Heart right ventricle (tissue), 16 donors: Measurements from ENCODE around the gene CRTC3. TPM values are rescaled to one million over a fixed set of nuclear protein-coding genes. Genes with fewer than 3 reads are reported as not detected.
"Not testable (repeated sequence)": the region's sequence is repeated elsewhere in the genome, so short reads cannot be mapped to it uniquely, and the experiment has no call there.

ENCODE experiments used
- ATAC-seq, 8 donors: fragments of 200-7000 bp; cut with Tn5 transposase; one replicate each; pipeline ENCODE4 v1.9.1; 2020; ENCODE audit warnings: mild to moderate bottlenecking in 8 of 8, moderate library complexity in 8 of 8, moderate number of reproducible peaks in 1 of 8
- DNase-seq, 2 donors: peaks; one replicate each; pipeline ENCODE4 v3.0.0-alpha.2; 2020
- H3K27ac ChIP-seq, 10 donors: fragments of 200-600 bp; sonication (generic) in 2 of 10; one replicate each; pipeline versions ENCODE4 v1.5.0 to v1.8.0; 2020 to 2022; ENCODE audit warnings: mild to moderate bottlenecking in 3 of 10
- H3K27me3 ChIP-seq, 7 donors: fragments of 200-600 bp; one replicate each; pipeline ENCODE4 v1.8.0; 2021 to 2022; ENCODE audit warnings: mild to moderate bottlenecking in 2 of 7
- H3K36me3 ChIP-seq, 9 donors: fragments of 200-600 bp; sonication (generic) in 1 of 9; one replicate each; pipeline versions ENCODE4 v1.5.0 to v1.8.0; 2020 to 2022; ENCODE audit warnings: mild to moderate bottlenecking in 2 of 9
- H3K4me1 ChIP-seq, 9 donors: fragments of 200-600 bp; sonication (generic) in 1 of 9; one replicate each; pipeline versions ENCODE4 v1.5.0 to v1.8.0; 2020 to 2022; ENCODE audit warnings: mild to moderate bottlenecking in 4 of 9
- H3K4me3 ChIP-seq, 10 donors: fragments of 200-600 bp; sonication (generic) in 2 of 10; one replicate each; pipeline versions ENCODE4 v1.5.0 to v1.8.0; 2020 to 2022; ENCODE audit warnings: mild to moderate bottlenecking in 7 of 10, moderate library complexity in 2 of 10
- H3K9me3 ChIP-seq, 11 donors: fragments of 200-600 bp in 10 of 11; sonication (generic) in 2 of 11; one replicate each; pipeline versions ENCODE4 v1.5.0 to v1.8.0; 2013 to 2022; ENCODE audit warnings: mild to moderate bottlenecking in 2 of 11, control low read depth in 1 of 11, moderate library complexity in 1 of 11
- WGBS, 2 donors: extraction: QIAGEN DNeasy Blood & Tissue Kit; methylation state at CpG; one replicate each; pipeline ENCODE4 v1.1.7; 2013; ENCODE audit warnings: inconsistent platforms in 1 of 2; 5-methylcytosine and 5-hydroxymethylcytosine counted together
- intact Hi-C, 10 donors: fragments of 100-400 bp; cut with DNase I; formaldehyde crosslinking; loops; one replicate each; pipeline versions ENCODE4 v1.11.1 to v1.14.2; 2022
- polyA plus RNA-seq, 2 donors: library from polyadenylated mRNA; stranded (reverse); fragments of 200-250 nt; gene quantifications; one replicate each; pipeline ENCODE4 v1.2.3, GENCODE V29; 2013
- total RNA-seq, 10 donors: library from RNA; stranded (reverse); fragmentation: NEBNext Ultra II Directional in 3 of 10; extraction: Animal tissue kit (Norgen Biotek cat#: 25700) in 3 of 10; gene quantifications; one replicate each; pipeline versions ENCODE4 v1.2.1 to v1.2.4, GENCODE V29; 2021 to 2023
- TF ChIP-seq, protein P1 (sequence below), 9 donors: fragments of 200-600 bp; sonication (generic) in 2 of 9; IDR thresholded peaks; one replicate each; pipeline versions ENCODE4 v1.5.0 to v1.8.0; 2021 to 2022; ENCODE audit warnings: antibody characterized with exemption in 9 of 9, mild to moderate bottlenecking in 5 of 9, moderate library complexity in 1 of 9
- donor health status: Arrhythmogenic right ventricular cardiomyopathy.
- donor health status: ischemic (EF 13 %, LVEDD 7.1; RV severe dilation, severe dysfunction).
- donor health status: healthy with polysubstance abuse.
- donor health status: DM: no; HTN: yes; CAD: no.
- donor health status: DM: no; HTN: no; CAD: no.
- donor health status: ischemic (EF 25% LVEDD 6.9; RV normal size, moderate dysfunction).
- donor health status: ischemic (EF 25% LVEDD 5.7; RV mildly dilated, moderate dysfunction).
- donor health status: healthy.
- donor health status: DM: yes; HTN: yes; CAD: no.
- donor health status: Ischemic cardiomyopathy.
- donor health status: ischemic (EF 35%, LVEDD 5.7; RV mildly dilated, moderate dysfunction).
- donor health status: nonischemic (EF 11% LVEDD 7.7; RV severe dilation, severe dysfunction).
- donor health status: DM: yes; HTN: yes; CAD: no.
- donor health status: PGD.
- donor health status: ischemic (EF 29% LVEDD 5.4; RV normal size, mild dysfunction).
- donor health status: nonischemic (EF 23%, LVEDD 6.1; RV moderate dilation, normal function).

The CRTC3 gene
- total and polyA plus RNA-seq, 12 donors, result 11.5 to 34.9 (median 28.3) TPM

DNA sequence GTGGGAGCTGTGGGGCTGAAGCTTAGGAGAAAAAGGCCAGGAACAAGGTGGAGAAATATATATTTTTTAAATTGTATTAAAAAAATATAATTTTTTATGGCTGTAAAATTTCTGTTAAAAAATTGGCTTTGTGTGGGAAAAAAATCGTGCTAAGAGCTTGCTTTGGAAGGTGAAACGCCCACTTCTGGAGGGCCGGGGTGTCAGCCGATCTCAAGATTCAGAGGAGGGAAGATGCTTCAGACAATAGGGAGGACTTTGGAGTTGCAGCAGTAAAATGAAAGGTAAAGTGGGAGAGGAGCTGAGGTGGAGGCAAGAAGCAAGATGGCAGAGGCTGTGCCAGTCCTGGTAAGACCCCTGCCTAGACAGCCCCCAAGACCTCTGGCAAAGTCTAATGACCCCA lies 141.5 kb downstream of the CRTC3 start:
- Histone ChIP-seq H3K27me3 (no peaks in the 10 kb centered on the region), H3K4me3 (no peak overlapping the region), H3K9me3 (no peaks in the 10 kb centered on the region), H3K36me3 (no peaks in the 10 kb centered on the region), H3K27ac (no peak overlapping the region), H3K4me1 (peaks cover 0 to under 1% (median 0%) of the 10 kb centered on the region in 9 donors)
- WGBS, 2 donors, result 88 to 89% methylated on average over 4 of the region's 4 CpGs
- ATAC-seq (no peak), DNase-seq (no peak)
- intact Hi-C loops, result no loop called here
- TF ChIP-seq, protein P1, sequence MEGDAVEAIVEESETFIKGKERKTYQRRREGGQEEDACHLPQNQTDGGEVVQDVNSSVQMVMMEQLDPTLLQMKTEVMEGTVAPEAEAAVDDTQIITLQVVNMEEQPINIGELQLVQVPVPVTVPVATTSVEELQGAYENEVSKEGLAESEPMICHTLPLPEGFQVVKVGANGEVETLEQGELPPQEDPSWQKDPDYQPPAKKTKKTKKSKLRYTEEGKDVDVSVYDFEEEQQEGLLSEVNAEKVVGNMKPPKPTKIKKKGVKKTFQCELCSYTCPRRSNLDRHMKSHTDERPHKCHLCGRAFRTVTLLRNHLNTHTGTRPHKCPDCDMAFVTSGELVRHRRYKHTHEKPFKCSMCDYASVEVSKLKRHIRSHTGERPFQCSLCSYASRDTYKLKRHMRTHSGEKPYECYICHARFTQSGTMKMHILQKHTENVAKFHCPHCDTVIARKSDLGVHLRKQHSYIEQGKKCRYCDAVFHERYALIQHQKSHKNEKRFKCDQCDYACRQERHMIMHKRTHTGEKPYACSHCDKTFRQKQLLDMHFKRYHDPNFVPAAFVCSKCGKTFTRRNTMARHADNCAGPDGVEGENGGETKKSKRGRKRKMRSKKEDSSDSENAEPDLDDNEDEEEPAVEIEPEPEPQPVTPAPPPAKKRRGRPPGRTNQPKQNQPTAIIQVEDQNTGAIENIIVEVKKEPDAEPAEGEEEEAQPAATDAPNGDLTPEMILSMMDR (IDR thresholded peaks at IDR 0.05), result no peak

DNA sequence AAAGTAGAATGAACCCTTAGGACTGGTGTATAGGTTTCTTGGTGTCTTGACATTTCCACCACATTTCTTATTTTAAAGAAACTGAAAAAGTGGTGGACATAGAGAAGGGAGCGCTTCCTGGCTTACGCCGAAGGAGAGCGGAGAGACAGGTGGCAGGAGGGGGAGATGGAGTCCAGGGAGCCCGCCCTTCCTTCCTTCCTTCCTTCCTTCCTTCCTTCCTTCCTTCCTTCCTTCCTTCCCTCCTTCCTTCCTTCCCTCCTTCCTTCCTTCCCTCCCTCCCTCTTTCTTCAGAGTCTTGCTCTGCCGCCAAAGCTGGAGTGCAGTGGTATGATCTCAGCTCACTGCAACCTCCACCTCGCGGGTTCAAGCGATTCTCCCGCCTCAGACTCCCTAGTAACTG lies 143.6 kb downstream of the CRTC3 start:
- ATAC-seq, H3K27me3 ChIP-seq, H3K27ac ChIP-seq, intact Hi-C loops, H3K9me3 ChIP-seq, H3K4me1 ChIP-seq, H3K4me3 ChIP-seq, DNase-seq, H3K36me3 ChIP-seq: not testable (repeated sequence)
- WGBS, 2 donors, result 93 to 95% methylated on average over 10 of the region's 10 CpGs

DNA sequence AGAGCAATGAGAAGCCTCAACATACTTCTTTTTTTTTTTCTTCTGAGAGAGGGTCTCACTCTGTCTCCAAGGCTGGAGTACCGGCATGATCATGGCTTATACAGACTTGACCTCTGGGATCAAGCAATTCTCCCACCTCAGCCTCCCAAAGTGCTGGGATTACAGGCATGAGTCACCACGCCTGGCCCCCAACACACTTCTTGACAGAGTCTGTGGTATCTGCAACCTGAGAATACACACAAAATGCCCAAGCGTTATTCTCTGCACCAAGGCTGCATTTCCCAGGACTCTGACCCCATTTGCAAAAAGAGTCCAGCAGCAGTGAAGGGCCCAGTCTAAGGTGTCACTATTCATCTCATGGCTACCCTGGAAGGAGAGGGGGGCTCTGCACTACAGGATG lies 144.8 kb downstream of the CRTC3 start:
- Histone ChIP-seq H3K27ac (no peak overlapping the region), H3K9me3 (no peaks in the 10 kb centered on the region), H3K36me3 (no peaks in the 10 kb centered on the region), H3K4me1 (no peaks in the 10 kb centered on the region), H3K27me3 (no peaks in the 10 kb centered on the region), H3K4me3 (no peak overlapping the region)
- TF ChIP-seq, protein P1 (IDR thresholded peaks at IDR 0.05), result no peak
- ATAC-seq, result no peak
- WGBS, 2 donors, result 81 to 87% methylated on average over 3 of the region's 3 CpGs
- no peak for DNase-seq
- intact Hi-C loops, result no loop called here

DNA sequence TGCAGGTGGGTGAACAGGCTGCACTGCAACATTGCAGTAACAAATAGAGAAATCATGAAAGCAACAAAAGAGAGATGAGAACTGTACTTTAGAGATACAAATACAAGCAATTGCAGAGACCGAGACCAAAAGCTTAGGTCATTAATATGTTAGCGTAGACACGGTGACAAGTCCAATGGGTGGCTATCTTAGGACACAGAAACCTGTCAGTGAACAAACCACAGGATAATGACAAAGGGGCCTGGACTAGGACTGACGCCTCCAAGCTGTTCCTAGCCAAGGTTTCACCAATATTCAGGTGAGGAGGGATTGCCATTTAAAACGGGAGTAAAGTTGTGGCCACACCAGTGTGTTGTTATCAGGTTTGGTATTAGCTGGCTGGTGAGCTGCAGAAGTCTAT lies 145.7 kb downstream of the CRTC3 start:
- H3K9me3 ChIP-seq, result no peaks in the 10 kb centered on the region
- H3K4me3 ChIP-seq, result no peak overlapping the region
- no peaks in the 10 kb centered on the region for H3K27me3 ChIP-seq
- no peaks in the 10 kb centered on the region for H3K36me3 ChIP-seq
- H3K4me1 ChIP-seq, result peaks cover 0 to 8% (median 0%) of the 10 kb centered on the region in 9 donors
- WGBS, 2 donors, result 79 to 85% methylated on average over 5 of the region's 5 CpGs
- TF ChIP-seq, protein P1 (IDR thresholded peaks at IDR 0.05), result no peak
- DNase-seq (no peak), ATAC-seq (no peak)
- H3K27ac ChIP-seq, result no peak overlapping the region
- intact Hi-C loops, result no loop called here

DNA sequence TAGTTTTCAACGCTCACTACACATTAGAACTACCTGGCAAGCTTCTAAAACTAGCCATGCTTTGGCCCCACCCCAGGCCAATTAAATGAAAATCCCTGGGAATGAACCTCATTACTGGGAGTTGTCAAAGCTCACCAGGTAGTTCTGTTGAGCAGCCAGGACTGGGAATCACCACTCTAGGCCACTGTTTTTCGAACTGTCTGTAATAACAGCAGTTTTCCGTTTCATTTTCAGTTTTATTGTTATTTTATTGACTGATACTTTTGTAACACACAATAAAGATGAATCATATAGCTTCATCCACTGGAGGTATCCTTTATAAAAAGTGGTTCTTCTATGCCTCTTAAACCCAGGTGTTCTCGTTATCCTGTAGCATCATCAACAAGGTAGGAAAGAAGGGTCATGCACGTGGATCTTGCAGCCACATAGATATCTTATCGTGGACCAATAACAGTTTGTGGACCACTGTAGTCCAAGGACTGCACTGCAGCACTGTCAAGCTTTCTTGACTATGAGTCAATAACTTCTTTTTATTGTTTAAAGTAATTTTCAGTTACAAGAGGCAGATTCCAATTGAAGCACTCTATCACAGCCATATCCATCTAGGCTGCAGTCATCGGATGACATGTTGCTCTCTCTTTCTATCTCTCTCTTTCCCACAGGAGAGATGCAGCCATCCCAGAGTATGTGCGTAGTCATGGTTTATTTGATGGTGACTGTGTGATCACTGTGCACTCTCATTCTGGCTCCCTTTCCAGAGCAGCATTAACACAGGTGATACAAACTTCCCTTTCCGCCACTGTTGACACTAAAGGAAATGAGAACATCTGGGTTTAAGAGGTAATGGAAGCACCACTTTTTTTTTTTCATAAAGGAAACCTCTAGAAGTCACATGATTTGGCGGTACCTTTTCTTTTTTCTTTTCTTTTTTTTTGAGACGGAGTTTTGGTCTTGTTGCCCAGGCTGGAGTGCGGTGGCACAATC lies 148.4 kb downstream of the CRTC3 start:
- H3K27me3 ChIP-seq, result no peaks in the 10 kb centered on the region
- H3K9me3 ChIP-seq, result no peaks in the 10 kb centered on the region
- ATAC-seq (no peak), DNase-seq (no peak)
- TF ChIP-seq, protein P1 (IDR thresholded peaks at IDR 0.05), result no peak
- no peak overlapping the region for H3K27ac ChIP-seq
- WGBS, 2 donors, result 86 to 88% methylated on average over 11 to 12 of the region's 12 CpGs
- H3K36me3 ChIP-seq, result no peaks in the 10 kb centered on the region
- intact Hi-C loops, result no loop called here
- H3K4me3 ChIP-seq, result no peak overlapping the region
- H3K4me1 ChIP-seq, result peaks cover 0 to 21% (median 0%) of the 10 kb centered on the region in 9 donors
